K562 (cell line): ENCODE measurements around the gene DGLUCY. TPM values are rescaled to one million over a fixed set of nuclear protein-coding genes. Genes with fewer than 3 reads are reported as not detected.

Experiments used
- ATAC-seq: fragments of 200-7000 bp; cut with Tn5 transposase; 3 replicates; pipeline ENCODE4 v1.9.1; 2020; ENCODE audit warnings: moderate library complexity
- BruUV-seq: library from RNA; stranded (reverse); fragments of 400-500 nt; replicated peaks from 2 replicates; lab custom pipeline; 2021; lab: Mats Ljungman, UMichigan
- CTCF ChIA-PET: fragments of 300-600 bp; formaldehyde crosslinking; extraction: SDS; loops from one replicate; lab custom pipeline; 2021; ENCODE audit warnings: low intra/inter-chr PET ratio; lab: Yijun Ruan, JAX
- POLR2A ChIA-PET: fragments of 300-600, 350-650 bp; sonication (Branson Sonifier 250); formaldehyde crosslinking; extraction: SDS; loops from one replicate; lab custom pipeline; 2021; ENCODE audit warnings: antibody characterized with exemption, inconsistent platforms; lab: Yijun Ruan, JAX
- DNase-seq, 4 experiments: peaks; one replicate each; pipeline versions ENCODE4 v3.0.0 to v3.0.0-alpha.2; 2011 to 2018; ENCODE audit warnings: low spot score in 3 of 4, mixed read lengths in 3 of 4; ENCODE audit errors: extremely low read depth in 1 of 4
- FAIRE-seq: peaks from 2 replicates; lab custom pipeline; 2011; peaks lifted over from hg19 to GRCh38; lab: Jason Lieb, UNC
- H2AFZ ChIP-seq: 2 replicates; pipeline ENCODE4 v1.6.0; 2011; ENCODE audit warnings: low read depth, low read length, control low read depth, inconsistent platforms
- H3K27ac ChIP-seq: fragments of 200-600 bp; 3 replicates; pipeline ENCODE4 v1.8.0; 2011; ENCODE audit warnings: low read depth, mild to moderate bottlenecking, control low read depth, inconsistent platforms, low read length, moderate library complexity, mixed read lengths; ENCODE audit errors: extremely low read depth
- H3K27me3 ChIP-seq, 2 experiments: fragments of 300-600 bp in 1 of 2; 2 replicates in 1 of 2; 3 replicates in 1 of 2; pipeline versions ENCODE4 v1.6.0 to v1.8.0; 2011; ENCODE audit warnings: inconsistent platforms in 2 of 2, low read length in 2 of 2, mild to moderate bottlenecking in 1 of 2, mixed read lengths in 1 of 2, moderate library complexity in 1 of 2; ENCODE audit not compliant: control insufficient read depth in 2 of 2, insufficient read depth in 2 of 2
- H3K36me3 ChIP-seq: fragments of 300-600 bp; 3 replicates; pipeline ENCODE4 v1.8.0; 2011; ENCODE audit warnings: mild to moderate bottlenecking, low read length, inconsistent platforms; ENCODE audit not compliant: control insufficient read depth, insufficient read depth
- H3K4me1 ChIP-seq, 2 experiments: fragments of 200-600 bp in 1 of 2; replicated peaks in 1 of 2; 2 replicates in 1 of 2; 3 replicates in 1 of 2; pipeline versions ENCODE4 v1.5.1 to v1.8.0; 2011; ENCODE audit warnings: inconsistent platforms in 2 of 2, low read length in 2 of 2, mild to moderate bottlenecking in 1 of 2, mixed read lengths in 1 of 2, moderate library complexity in 1 of 2; ENCODE audit not compliant: control insufficient read depth in 2 of 2, insufficient read depth in 2 of 2
- H3K4me2 ChIP-seq: 2 replicates; pipeline ENCODE4 v1.6.1; 2011; ENCODE audit warnings: low read length, control low read depth, inconsistent platforms, mixed read lengths; ENCODE audit not compliant: insufficient read depth
- H3K4me3 ChIP-seq: fragments of 200-600 bp; sonication (generic), shearing (Covaris generic); 2 replicates; pipeline ENCODE4 v1.5.1; 2016; ENCODE audit warnings: control low read depth, inconsistent platforms
- H3K79me2 ChIP-seq: fragments of 200-600 bp; 3 replicates; pipeline ENCODE4 v1.8.0; 2011; ENCODE audit warnings: low read length, inconsistent platforms; ENCODE audit not compliant: control insufficient read depth, insufficient read depth
- H3K9ac ChIP-seq, 2 experiments: 2 replicates each; pipeline versions ENCODE4 v1.6.0 to v1.6.1; 2011; ENCODE audit warnings: low read depth in 2 of 2, low read length in 2 of 2, control low read depth in 1 of 2, inconsistent platforms in 1 of 2, mild to moderate bottlenecking in 1 of 2, mixed read lengths in 1 of 2; ENCODE audit not compliant: insufficient read depth in 1 of 2
- H3K9me1 ChIP-seq: one replicate; pipeline ENCODE4 v1.6.0; 2011; ENCODE audit warnings: inconsistent platforms, mild to moderate bottlenecking, low read length, moderate library complexity; ENCODE audit not compliant: control insufficient read depth, insufficient read depth
- H3K9me3 ChIP-seq: replicated peaks from 2 replicates; pipeline ENCODE4 v1.5.1; 2011; ENCODE audit warnings: low read depth, low read length, inconsistent platforms; ENCODE audit not compliant: control insufficient read depth, insufficient read depth
- H4K20me1 ChIP-seq: replicated peaks from 2 replicates; pipeline ENCODE4 v1.6.1; 2011; ENCODE audit warnings: low read length, inconsistent platforms, mixed read lengths; ENCODE audit not compliant: control insufficient read depth, insufficient read depth
- HDAC3 ChIP-seq: fragments of 450-650 bp; IDR thresholded peaks from 2 replicates; pipeline ENCODE4 v1.6.1; 2018; ENCODE audit warnings: borderline replicate concordance, mild to moderate bottlenecking, moderate library complexity; ENCODE audit not compliant: partially characterized antibody
- HIVEP1 ChIP-seq: fragments of 250-450 bp; sonication (Bioruptor Pico); IDR thresholded peaks from 2 replicates; pipeline ENCODE4 v1.4.0; 2020; ENCODE audit warnings: mild to moderate bottlenecking
- HNRNPUL1 ChIP-seq: fragments of 200-400 bp; formaldehyde crosslinking; IDR thresholded peaks from 2 replicates; pipeline ENCODE4 v1.6.1; 2017; ENCODE audit warnings: low read length
- ILK ChIP-seq: fragments of 450-650 bp; IDR thresholded peaks from 2 replicates; pipeline ENCODE4 v1.6.1; 2016; ENCODE audit warnings: missing genetic modification characterization, low read depth, mild to moderate bottlenecking, missing compliant biosample characterization, moderate library complexity, borderline replicate concordance
- WGBS: fragments of 100-300 bp; shearing (Covaris generic); methylation state at CpG from one replicate; pipeline ENCODE4 v1.1.6; 2016; ENCODE audit warnings: low coverage, mixed read lengths; ENCODE audit not compliant: insufficient coverage; ENCODE audit errors: missing lambda C conversion rate; 5-methylcytosine and 5-hydroxymethylcytosine counted together
- in situ Hi-C: fragments of 300-500 bp; cut with MboI; formaldehyde crosslinking; loops from 4 replicates; pipeline ENCODE4 v1.15.0; 2018; ENCODE audit warnings: inconsistent platforms, mixed read lengths
- intact Hi-C: fragments of 100-400 bp; cut with micrococcal nuclease; formaldehyde crosslinking; loops from 2 replicates; pipeline ENCODE4 v1.14.2; 2022
- polyA plus RNA-seq, 8 experiments: library from polyadenylated mRNA; depleted of rRNA in 4 of 8; stranded (reverse) in 5 of 8; unstranded in 3 of 8; fragments of >200 nt; fragmentation: Nextera tagmentation in 2 of 8; fragmentation: Illumina TruSeq in 1 of 8; extraction: Ambion mirVana in 2 of 8; extraction: Trizol in 1 of 8; gene quantifications; 2 replicates each; pipeline versions ENCODE4 v1.2.1 to v1.2.3, GENCODE V29; 2011 to 2014; ENCODE audit warnings: inconsistent platforms in 1 of 8, missing spikeins in 1 of 8
- total RNA-seq, 7 experiments: library from RNA; depleted of rRNA in 6 of 7; stranded (reverse); fragments of >200 nt in 6 of 7; fragmentation: Illumina TruSeq in 2 of 7; extraction: Trizol in 2 of 7; gene quantifications; 2 replicates each; pipeline versions ENCODE4 v1.2.1 to v1.2.3, GENCODE V29; 2011 to 2021; ENCODE audit warnings: low replicate concordance in 1 of 7
- TF ChIP-seq, protein P1 (sequence below): fragments of 150-350 bp; IDR thresholded peaks from 2 replicates; pipeline ENCODE4 v1.6.1; 2014; ENCODE audit warnings: low read depth, mild to moderate bottlenecking, low read length, borderline replicate concordance
- TF ChIP-seq, protein P2 (sequence below): fragments of 250-450 bp; sonication (Bioruptor Pico); IDR thresholded peaks from 2 replicates; pipeline ENCODE4 v1.5.0; 2022; ENCODE audit warnings: mild to moderate bottlenecking
- TF ChIP-seq, protein P3 (sequence below): sonication (generic); formaldehyde crosslinking; IDR thresholded peaks from 2 replicates; pipeline ENCODE4 v1.8.0; 2023; ENCODE audit warnings: mild to moderate bottlenecking, missing genetic modification reagents
- TF ChIP-seq, protein P4 (sequence below): sonication (generic); formaldehyde crosslinking; IDR thresholded peaks from 2 replicates; pipeline ENCODE4 v1.8.1; 2023; ENCODE audit warnings: mild to moderate bottlenecking, missing genetic modification reagents

DGLUCY gene
- total and polyA plus RNA-seq, 9 of the 15 experiments (the other 6 are each of a cell fraction or from before 2014, with no cell fraction given): 9.9 to 28.4 (median 21.0) TPM

DNA sequence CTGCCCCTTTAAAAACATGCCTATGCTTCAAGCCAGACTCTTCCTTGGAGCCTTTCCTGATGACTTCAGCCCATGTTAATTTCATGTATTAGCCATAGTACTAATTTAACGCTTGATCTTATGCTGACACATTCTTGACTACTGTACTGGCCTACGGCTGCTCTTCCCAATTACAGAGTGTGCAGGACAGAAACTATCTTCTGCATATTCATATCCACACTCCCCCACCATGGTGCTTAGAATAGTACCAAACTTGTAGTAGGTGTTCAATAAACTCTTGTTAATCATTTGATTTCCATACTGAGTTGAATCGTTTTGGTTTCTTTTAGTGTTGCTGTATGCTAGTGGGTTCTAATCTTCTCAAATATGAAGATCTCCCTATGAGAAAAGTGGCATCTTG, 21.8 kb upstream of the DGLUCY start:
- no peaks in the 10 kb centered on the region for H3K9me3 ChIP-seq
- FAIRE-seq (no peak), DNase-seq (no peak), ATAC-seq (no peak)
- H3K4me2 ChIP-seq: no peak overlapping the region
- H3K27ac ChIP-seq: no peak overlapping the region
- intact Hi-C loops: no loop called here
- H3K4me3 ChIP-seq: no peak overlapping the region
- 5% methylated on average over 3 of the region's 3 CpGs for WGBS
- ChIA-PET POLR2A (no interaction called here), CTCF (no interaction called here)
- H2AFZ ChIP-seq: no peak overlapping the region
- no peaks in the 10 kb centered on the region for H3K4me1 ChIP-seq
- in situ Hi-C loops: no loop called here
- no peak overlapping the region for H3K9ac ChIP-seq
- no peaks in the 10 kb centered on the region for H4K20me1 ChIP-seq
- no peaks in the 10 kb centered on the region for H3K9me1 ChIP-seq
- H3K79me2 ChIP-seq: no peaks in the 10 kb centered on the region
- no TSS peak for BruUV-seq
- no peaks in the 10 kb centered on the region for H3K36me3 ChIP-seq
- peaks cover 7 to 41% of the 10 kb centered on the region in 2 experiments for H3K27me3 ChIP-seq
- TF ChIP-seq HDAC3 (no peak), ILK (tag) (no peak), HNRNPUL1 (no peak), HIVEP1 (CRISPR knock-in tag) (no peak)
- TF ChIP-seq, protein P1, sequence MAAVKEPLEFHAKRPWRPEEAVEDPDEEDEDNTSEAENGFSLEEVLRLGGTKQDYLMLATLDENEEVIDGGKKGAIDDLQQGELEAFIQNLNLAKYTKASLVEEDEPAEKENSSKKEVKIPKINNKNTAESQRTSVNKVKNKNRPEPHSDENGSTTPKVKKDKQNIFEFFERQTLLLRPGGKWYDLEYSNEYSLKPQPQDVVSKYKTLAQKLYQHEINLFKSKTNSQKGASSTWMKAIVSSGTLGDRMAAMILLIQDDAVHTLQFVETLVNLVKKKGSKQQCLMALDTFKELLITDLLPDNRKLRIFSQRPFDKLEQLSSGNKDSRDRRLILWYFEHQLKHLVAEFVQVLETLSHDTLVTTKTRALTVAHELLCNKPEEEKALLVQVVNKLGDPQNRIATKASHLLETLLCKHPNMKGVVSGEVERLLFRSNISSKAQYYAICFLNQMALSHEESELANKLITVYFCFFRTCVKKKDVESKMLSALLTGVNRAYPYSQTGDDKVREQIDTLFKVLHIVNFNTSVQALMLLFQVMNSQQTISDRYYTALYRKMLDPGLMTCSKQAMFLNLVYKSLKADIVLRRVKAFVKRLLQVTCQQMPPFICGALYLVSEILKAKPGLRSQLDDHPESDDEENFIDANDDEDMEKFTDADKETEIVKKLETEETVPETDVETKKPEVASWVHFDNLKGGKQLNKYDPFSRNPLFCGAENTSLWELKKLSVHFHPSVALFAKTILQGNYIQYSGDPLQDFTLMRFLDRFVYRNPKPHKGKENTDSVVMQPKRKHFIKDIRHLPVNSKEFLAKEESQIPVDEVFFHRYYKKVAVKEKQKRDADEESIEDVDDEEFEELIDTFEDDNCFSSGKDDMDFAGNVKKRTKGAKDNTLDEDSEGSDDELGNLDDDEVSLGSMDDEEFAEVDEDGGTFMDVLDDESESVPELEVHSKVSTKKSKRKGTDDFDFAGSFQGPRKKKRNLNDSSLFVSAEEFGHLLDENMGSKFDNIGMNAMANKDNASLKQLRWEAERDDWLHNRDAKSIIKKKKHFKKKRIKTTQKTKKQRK: no peak
- TF ChIP-seq, protein P2, sequence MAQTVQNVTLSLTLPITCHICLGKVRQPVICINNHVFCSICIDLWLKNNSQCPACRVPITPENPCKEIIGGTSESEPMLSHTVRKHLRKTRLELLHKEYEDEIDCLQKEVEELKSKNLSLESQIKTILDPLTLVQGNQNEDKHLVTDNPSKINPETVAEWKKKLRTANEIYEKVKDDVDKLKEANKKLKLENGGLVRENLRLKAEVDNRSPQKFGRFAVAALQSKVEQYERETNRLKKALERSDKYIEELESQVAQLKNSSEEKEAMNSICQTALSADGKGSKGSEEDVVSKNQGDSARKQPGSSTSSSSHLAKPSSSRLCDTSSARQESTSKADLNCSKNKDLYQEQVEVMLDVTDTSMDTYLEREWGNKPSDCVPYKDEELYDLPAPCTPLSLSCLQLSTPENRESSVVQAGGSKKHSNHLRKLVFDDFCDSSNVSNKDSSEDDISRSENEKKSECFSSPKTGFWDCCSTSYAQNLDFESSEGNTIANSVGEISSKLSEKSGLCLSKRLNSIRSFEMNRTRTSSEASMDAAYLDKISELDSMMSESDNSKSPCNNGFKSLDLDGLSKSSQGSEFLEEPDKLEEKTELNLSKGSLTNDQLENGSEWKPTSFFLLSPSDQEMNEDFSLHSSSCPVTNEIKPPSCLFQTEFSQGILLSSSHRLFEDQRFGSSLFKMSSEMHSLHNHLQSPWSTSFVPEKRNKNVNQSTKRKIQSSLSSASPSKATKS: no peak
- TF ChIP-seq, protein P3, sequence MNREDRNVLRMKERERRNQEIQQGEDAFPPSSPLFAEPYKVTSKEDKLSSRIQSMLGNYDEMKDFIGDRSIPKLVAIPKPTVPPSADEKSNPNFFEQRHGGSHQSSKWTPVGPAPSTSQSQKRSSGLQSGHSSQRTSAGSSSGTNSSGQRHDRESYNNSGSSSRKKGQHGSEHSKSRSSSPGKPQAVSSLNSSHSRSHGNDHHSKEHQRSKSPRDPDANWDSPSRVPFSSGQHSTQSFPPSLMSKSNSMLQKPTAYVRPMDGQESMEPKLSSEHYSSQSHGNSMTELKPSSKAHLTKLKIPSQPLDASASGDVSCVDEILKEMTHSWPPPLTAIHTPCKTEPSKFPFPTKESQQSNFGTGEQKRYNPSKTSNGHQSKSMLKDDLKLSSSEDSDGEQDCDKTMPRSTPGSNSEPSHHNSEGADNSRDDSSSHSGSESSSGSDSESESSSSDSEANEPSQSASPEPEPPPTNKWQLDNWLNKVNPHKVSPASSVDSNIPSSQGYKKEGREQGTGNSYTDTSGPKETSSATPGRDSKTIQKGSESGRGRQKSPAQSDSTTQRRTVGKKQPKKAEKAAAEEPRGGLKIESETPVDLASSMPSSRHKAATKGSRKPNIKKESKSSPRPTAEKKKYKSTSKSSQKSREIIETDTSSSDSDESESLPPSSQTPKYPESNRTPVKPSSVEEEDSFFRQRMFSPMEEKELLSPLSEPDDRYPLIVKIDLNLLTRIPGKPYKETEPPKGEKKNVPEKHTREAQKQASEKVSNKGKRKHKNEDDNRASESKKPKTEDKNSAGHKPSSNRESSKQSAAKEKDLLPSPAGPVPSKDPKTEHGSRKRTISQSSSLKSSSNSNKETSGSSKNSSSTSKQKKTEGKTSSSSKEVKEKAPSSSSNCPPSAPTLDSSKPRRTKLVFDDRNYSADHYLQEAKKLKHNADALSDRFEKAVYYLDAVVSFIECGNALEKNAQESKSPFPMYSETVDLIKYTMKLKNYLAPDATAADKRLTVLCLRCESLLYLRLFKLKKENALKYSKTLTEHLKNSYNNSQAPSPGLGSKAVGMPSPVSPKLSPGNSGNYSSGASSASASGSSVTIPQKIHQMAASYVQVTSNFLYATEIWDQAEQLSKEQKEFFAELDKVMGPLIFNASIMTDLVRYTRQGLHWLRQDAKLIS (CRISPR knock-in tag): no peak
- TF ChIP-seq, protein P4, sequence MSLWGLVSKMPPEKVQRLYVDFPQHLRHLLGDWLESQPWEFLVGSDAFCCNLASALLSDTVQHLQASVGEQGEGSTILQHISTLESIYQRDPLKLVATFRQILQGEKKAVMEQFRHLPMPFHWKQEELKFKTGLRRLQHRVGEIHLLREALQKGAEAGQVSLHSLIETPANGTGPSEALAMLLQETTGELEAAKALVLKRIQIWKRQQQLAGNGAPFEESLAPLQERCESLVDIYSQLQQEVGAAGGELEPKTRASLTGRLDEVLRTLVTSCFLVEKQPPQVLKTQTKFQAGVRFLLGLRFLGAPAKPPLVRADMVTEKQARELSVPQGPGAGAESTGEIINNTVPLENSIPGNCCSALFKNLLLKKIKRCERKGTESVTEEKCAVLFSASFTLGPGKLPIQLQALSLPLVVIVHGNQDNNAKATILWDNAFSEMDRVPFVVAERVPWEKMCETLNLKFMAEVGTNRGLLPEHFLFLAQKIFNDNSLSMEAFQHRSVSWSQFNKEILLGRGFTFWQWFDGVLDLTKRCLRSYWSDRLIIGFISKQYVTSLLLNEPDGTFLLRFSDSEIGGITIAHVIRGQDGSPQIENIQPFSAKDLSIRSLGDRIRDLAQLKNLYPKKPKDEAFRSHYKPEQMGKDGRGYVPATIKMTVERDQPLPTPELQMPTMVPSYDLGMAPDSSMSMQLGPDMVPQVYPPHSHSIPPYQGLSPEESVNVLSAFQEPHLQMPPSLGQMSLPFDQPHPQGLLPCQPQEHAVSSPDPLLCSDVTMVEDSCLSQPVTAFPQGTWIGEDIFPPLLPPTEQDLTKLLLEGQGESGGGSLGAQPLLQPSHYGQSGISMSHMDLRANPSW (CRISPR knock-in tag): no peak
